Activated T-cell treated with anti-CD3 and anti-CD28 coated beads, Interleukin-2, amount 50 U/mL, for 72 hours (primary cell): ENCODE measurements around the gene PRAMEF15. TPM values are rescaled to one million over a fixed set of nuclear protein-coding genes. Genes with fewer than 3 reads are reported as not detected.
A peak's percentile ranks its signal among the peaks of the same experiment; 100 is the strongest.
"Not testable (repeated sequence)": the region's sequence is repeated elsewhere in the genome, so short reads cannot be mapped to it uniquely, and the experiment has no call there.

Experiments used
- ATAC-seq, 2 donors: fragments of 150-1000 bp; cut with Tn5 transposase; replicated peaks in 1 of 2; 2 replicates each; pipeline ENCODE4 v1.10.0; 2021; ENCODE audit warnings: moderate library complexity in 2 of 2, mild to moderate bottlenecking in 1 of 2
- DNase-seq, 2 donors: peaks; one replicate each; pipeline ENCODE4 v3.0.0; 2021 to 2022; ENCODE audit warnings: mixed read lengths in 1 of 2
- H3K27ac Mint-ChIP-seq: one replicate; pipeline ENCODE4 v1.8.0; 2022; ENCODE audit warnings: mild to moderate bottlenecking, moderate library complexity, mixed read lengths
- H3K27me3 Mint-ChIP-seq: one replicate; pipeline ENCODE4 v1.8.0; 2022; ENCODE audit warnings: low read depth, mixed read lengths
- H3K36me3 Mint-ChIP-seq, 2 donors: one replicate each; pipeline ENCODE4 v1.8.0; 2022; ENCODE audit warnings: mixed read lengths in 2 of 2, mild to moderate bottlenecking in 1 of 2; ENCODE audit not compliant: insufficient read depth in 2 of 2
- H3K4me1 Mint-ChIP-seq: one replicate; pipeline ENCODE4 v1.8.0; 2022; ENCODE audit warnings: low read depth, mixed read lengths
- H3K4me3 Mint-ChIP-seq, 2 donors: one replicate each; pipeline ENCODE4 v1.8.0; 2022; ENCODE audit warnings: mild to moderate bottlenecking in 2 of 2, mixed read lengths in 2 of 2, moderate library complexity in 2 of 2
- H3K9me3 Mint-ChIP-seq, 2 donors: one replicate each; pipeline ENCODE4 v1.8.0; 2022; ENCODE audit warnings: mixed read lengths in 2 of 2
- total RNA-seq, 2 donors: library from RNA; stranded (reverse); gene quantifications; one replicate each; pipeline ENCODE4 v1.2.3, GENCODE V29; 2022

PRAMEF15 gene
- not detected for total RNA-seq

- not testable (repeated sequence) for H3K36me3 Mint-ChIP-seq, ATAC-seq, H3K27ac Mint-ChIP-seq, H3K4me1 Mint-ChIP-seq, DNase-seq, H3K27me3 Mint-ChIP-seq, H3K9me3 Mint-ChIP-seq, H3K4me3 Mint-ChIP-seq
Observed at GRCh38 chr1:13315281-13315680, at the start of gene PRAMEF15. Gene PRAMEF15 (plus strand): TSS chr1:13315581. CDS start chr1:13318408, 2,827 bp downstream.

- H3K27me3 Mint-ChIP-seq, H3K27ac Mint-ChIP-seq, H3K4me1 Mint-ChIP-seq, H3K4me3 Mint-ChIP-seq, H3K36me3 Mint-ChIP-seq, H3K9me3 Mint-ChIP-seq, DNase-seq, ATAC-seq: not testable (repeated sequence)
Observed at GRCh38 chr1:13277016-13277415, 38.4 kb upstream of the PRAMEF15 start.

GRCh38 chr1:13279617-13280016 lies 35.8 kb upstream of the PRAMEF15 start:
- not testable (repeated sequence) for H3K4me1 Mint-ChIP-seq, ATAC-seq, DNase-seq, H3K9me3 Mint-ChIP-seq, H3K36me3 Mint-ChIP-seq, H3K4me3 Mint-ChIP-seq, H3K27ac Mint-ChIP-seq, H3K27me3 Mint-ChIP-seq

- not testable (repeated sequence) for ATAC-seq
Observed at GRCh38 chr1:13285037-13285436, 30.3 kb upstream of the PRAMEF15 start, which contains the start of gene PRAMEF8. Gene PRAMEF8 (minus strand): TSS chr1:13285137. CDS start chr1:13284091, 1,046 bp downstream.

GRCh38 chr1:13289030-13289429 lies 26.4 kb upstream of the PRAMEF15 start:
- H3K9me3 Mint-ChIP-seq, H3K36me3 Mint-ChIP-seq, H3K4me1 Mint-ChIP-seq, DNase-seq, ATAC-seq, H3K27ac Mint-ChIP-seq, H3K27me3 Mint-ChIP-seq, H3K4me3 Mint-ChIP-seq: not testable (repeated sequence)

More at GRCh38 chr1:13285037-13285436, 30.3 kb upstream of the PRAMEF15 start, which contains the start of gene PRAMEF8:
- DNase-seq, H3K9me3 Mint-ChIP-seq, H3K27ac Mint-ChIP-seq, H3K27me3 Mint-ChIP-seq, H3K36me3 Mint-ChIP-seq, H3K4me1 Mint-ChIP-seq, H3K4me3 Mint-ChIP-seq: not testable (repeated sequence)

GRCh38 chr1:13297216-13297931 lies 18.0 kb upstream of the PRAMEF15 start:
- H3K27ac Mint-ChIP-seq, H3K27me3 Mint-ChIP-seq, H3K4me3 Mint-ChIP-seq, H3K9me3 Mint-ChIP-seq, H3K36me3 Mint-ChIP-seq, H3K4me1 Mint-ChIP-seq, ATAC-seq, DNase-seq: not testable (repeated sequence)

- ATAC-seq, H3K27me3 Mint-ChIP-seq, H3K4me3 Mint-ChIP-seq, H3K36me3 Mint-ChIP-seq, H3K4me1 Mint-ChIP-seq, H3K27ac Mint-ChIP-seq, DNase-seq, H3K9me3 Mint-ChIP-seq: not testable (repeated sequence)
Observed at GRCh38 chr1:13298699-13299098, 16.7 kb upstream of the PRAMEF15 start.

GRCh38 chr1:13302197-13302596 lies 13.2 kb upstream of the PRAMEF15 start:
- not testable (repeated sequence) for DNase-seq, H3K9me3 Mint-ChIP-seq, H3K27ac Mint-ChIP-seq

GRCh38 chr1:13303239-13303638 lies 12.1 kb upstream of the PRAMEF15 start, which contains the start of gene PRAMEF33:
Gene PRAMEF33 (plus strand): TSS chr1:13303539. CDS start chr1:13305955, 2,416 bp downstream.
- not testable (repeated sequence) for H3K36me3 Mint-ChIP-seq, H3K9me3 Mint-ChIP-seq, H3K4me3 Mint-ChIP-seq, DNase-seq, ATAC-seq, H3K4me1 Mint-ChIP-seq, H3K27ac Mint-ChIP-seq, H3K27me3 Mint-ChIP-seq

More at GRCh38 chr1:13302197-13302596, 13.2 kb upstream of the PRAMEF15 start:
- ATAC-seq, H3K27me3 Mint-ChIP-seq, H3K4me1 Mint-ChIP-seq, H3K36me3 Mint-ChIP-seq, H3K4me3 Mint-ChIP-seq: not testable (repeated sequence)

- not testable (repeated sequence) for ATAC-seq, H3K36me3 Mint-ChIP-seq, H3K9me3 Mint-ChIP-seq, H3K27me3 Mint-ChIP-seq, H3K4me3 Mint-ChIP-seq, H3K27ac Mint-ChIP-seq, H3K4me1 Mint-ChIP-seq, DNase-seq
Observed at GRCh38 chr1:13342496-13342895, 27.1 kb downstream of the PRAMEF15 start.

- H3K9me3 Mint-ChIP-seq, H3K27me3 Mint-ChIP-seq, H3K4me1 Mint-ChIP-seq, DNase-seq, H3K4me3 Mint-ChIP-seq, ATAC-seq, H3K27ac Mint-ChIP-seq, H3K36me3 Mint-ChIP-seq: not testable (repeated sequence)
Observed at GRCh38 chr1:13347034-13347433, 31.7 kb downstream of the PRAMEF15 start, which contains the start of gene PRAMEF14. Gene PRAMEF14 (minus strand): TSS chr1:13347134. CDS start chr1:13345314, 1,820 bp downstream.

- H3K9me3 Mint-ChIP-seq, H3K27ac Mint-ChIP-seq, H3K4me3 Mint-ChIP-seq, H3K27me3 Mint-ChIP-seq, ATAC-seq, DNase-seq, H3K36me3 Mint-ChIP-seq, H3K4me1 Mint-ChIP-seq: not testable (repeated sequence)
Observed at GRCh38 chr1:13353476-13353875, 38.1 kb downstream of the PRAMEF15 start.

GRCh38 chr1:13354475-13354874 lies 39.1 kb downstream of the PRAMEF15 start:
- not testable (repeated sequence) for ATAC-seq, H3K4me3 Mint-ChIP-seq, H3K9me3 Mint-ChIP-seq, H3K36me3 Mint-ChIP-seq, H3K27ac Mint-ChIP-seq, H3K4me1 Mint-ChIP-seq, H3K27me3 Mint-ChIP-seq, DNase-seq

GRCh38 chr1:13356774-13357173 lies 41.4 kb downstream of the PRAMEF15 start:
- not testable (repeated sequence) for H3K4me1 Mint-ChIP-seq, ATAC-seq, H3K4me3 Mint-ChIP-seq, H3K27me3 Mint-ChIP-seq, H3K9me3 Mint-ChIP-seq, H3K27ac Mint-ChIP-seq, H3K36me3 Mint-ChIP-seq
- DNase-seq = peak; percentile 8 to 29
